Stimulated activated CD4-positive, alpha-beta T cell treated with anti-CD3 and anti-CD28 coated beads, Interleukin-15, amount 100 ng/mL, for 48 hours (primary cell): ENCODE results near the gene TRNAU1AP.
A peak's percentile ranks its signal among the peaks of the same experiment; 100 is the strongest.
"Not testable (repeated sequence)": the region's sequence is repeated elsewhere in the genome, so short reads cannot be mapped to it uniquely, and the experiment has no call there.

Experiments used
- DNase-seq, 2 donors: peaks; one replicate each; pipeline ENCODE4 v3.0.0-alpha.2; 2020; ENCODE audit warnings: low read depth in 2 of 2

Gene TRNAU1AP

DNA sequence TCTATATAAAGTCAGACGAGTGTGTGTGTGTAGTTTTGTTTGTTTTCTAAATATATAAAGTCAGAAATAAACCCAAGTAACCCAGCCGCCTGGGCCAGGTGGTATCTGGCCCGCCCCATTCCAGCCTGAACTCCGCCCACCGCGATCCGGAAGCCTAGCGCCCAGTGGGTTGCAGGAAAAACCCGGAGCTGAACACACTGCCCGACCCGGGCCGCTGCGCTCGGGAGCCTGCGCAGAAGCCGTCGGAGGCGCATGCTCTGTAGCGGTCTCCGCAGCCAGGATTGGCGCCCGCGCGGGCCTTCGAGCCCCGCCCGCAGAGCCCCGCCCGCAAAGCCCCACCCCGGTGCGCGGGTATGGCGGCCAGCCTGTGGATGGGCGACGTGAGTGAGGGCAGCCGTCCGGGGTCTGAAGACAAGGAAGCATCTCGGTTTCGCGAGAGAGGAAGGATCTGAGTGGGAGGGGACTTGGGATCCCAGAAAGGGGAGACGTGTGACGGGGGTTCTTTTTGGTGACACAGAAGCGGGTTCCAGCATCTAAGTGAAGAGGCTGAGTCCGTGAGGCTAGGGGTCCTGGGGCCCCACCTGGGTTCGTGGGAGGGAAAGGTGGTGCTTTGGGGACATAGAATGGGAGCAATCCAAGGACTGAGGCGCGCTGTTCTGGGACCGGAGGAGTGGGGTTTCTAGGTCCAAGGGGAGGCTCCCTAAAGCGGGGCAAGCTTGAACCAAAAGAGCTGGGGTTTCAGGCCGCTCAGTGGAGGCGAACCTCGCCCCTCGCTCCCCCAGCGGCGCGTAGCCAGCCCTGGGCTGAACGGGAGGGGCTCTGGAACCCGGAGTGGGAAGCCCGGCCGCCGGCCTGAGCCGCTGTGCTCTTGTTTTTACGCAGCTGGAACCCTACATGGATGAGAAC lies at the start of gene TRNAU1AP:
TRNAU1AP (plus strand) TSS at position 328 of the 906 bp plus-strand sequence; CDS start at position 354, 26 bp downstream.
- DNase-seq: peak; percentile 96 to 97

DNA sequence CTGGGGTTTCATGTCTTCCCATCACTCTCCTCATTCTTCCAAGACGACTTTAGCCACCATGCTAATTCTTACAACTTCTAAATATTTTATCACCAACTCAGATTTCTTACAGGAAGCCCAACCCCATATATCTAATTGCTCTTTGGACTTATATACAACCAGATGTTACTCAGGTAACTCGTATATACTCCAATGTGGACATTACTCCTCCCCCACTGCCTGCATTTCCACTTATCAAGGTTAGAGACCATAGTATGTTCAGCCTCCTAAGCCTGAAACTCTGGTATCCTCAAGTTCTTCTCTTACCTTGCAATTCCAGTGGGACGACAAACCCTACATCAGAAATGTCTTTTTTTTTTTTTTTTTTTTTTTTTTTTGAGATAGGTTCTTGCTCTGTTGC lies 49.8 kb upstream of the TRNAU1AP start:
- no peak for DNase-seq

DNA sequence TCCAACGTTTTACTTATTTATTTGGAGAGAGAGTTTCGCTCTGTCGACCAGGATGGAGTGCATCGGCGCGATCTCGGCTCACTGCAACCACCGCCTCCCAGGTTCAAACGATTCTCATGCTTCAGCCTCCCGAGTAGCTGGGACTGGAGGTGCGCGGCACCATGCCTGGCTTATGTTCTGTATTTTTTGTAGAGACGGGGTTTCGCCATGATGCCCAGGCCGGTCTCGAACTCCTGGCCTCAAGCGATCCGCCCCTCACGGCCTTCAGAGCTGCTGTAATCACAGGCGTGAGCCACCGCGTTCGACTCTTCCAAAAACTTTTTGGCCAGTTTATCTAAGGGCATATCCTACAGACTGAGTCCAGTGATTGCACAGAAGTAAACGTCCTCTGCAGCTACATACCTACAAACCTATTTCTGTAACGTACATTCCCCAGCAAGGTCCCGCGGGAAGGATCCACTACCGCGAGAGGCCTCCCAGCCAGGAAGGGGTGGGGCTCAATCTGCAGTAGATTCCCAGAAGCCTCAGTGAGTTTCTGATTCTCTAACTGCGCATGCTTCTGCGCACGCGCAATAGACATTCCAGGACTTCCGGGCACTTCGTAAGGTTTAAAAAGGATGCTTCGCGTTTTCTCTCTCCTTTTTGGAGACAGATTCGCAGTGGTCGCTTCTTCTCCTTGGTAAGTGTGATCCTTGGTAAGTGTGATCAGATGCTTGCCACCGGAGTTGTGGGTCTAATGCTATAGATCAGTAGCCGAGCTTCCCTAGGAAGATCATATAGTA lies 47.3 kb upstream of the TRNAU1AP start, which contains the start of gene RCC1:
RCC1 (plus strand) TSS at position 638 of the 782 bp plus-strand sequence. CDS start 23,824 bp downstream, outside the sequence.
- peak; percentile 90 to 94 for DNase-seq

GRCh38 chr1:28506907-28507246 lies 46.0 kb upstream of the TRNAU1AP start:
- DNase-seq: no peak

DNA sequence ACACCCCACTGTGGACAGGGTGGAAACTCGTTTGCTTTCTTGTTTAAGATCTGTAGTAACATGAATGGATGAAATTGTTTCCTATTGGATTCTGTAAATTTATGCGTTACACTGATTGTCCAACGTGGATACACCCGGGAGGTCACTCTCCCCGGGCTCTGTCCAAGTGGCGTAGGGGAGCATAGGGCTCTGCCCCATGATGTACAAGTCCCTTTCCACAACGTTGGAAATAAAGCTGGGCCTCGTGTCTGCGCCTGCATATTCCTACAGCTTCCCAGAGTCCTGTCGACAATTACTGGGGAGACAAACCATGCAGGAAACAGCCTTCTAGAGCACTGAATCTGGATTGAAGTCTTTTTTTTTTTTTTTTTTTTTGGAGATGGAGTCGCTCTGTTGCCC lies 45.6 kb upstream of the TRNAU1AP start:
- DNase-seq: no peak

DNA sequence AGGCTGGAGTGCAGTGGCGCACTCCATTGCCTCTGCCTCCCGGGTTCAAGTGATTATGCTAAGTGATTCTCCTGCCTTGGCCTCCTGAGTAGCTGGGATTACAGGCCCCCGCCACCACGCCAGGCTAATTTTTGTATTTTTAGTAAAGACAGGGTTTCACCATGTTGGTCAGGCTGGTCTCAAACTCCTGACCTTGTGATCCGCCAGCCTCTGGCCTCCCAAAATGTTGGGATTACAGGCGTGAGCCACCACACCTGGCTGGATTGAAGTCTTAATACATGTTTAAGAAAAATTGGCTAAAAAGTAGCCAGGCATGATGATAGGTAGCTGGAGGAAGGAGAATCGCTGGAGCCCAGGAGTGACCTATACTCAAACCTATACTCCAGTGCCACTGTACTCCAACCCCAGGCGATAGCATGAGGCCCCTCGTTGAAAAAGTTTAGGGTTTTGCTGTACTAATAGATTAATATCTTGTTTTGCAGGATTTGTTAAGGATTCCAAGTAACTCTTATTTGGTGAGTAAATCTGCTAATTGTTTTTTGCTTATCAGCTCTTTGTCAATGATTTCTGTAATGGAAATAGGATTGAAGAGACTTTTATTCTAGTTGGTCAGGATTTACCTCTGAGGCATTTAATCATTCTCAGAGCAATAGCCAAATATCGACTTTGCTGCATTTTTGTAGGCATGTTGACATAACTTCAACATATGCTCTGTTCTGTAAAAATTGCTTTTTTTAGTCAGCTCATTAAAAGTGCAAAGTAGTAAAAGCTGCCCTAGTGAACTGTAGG lies 45.0 kb upstream of the TRNAU1AP start:
- no peak for DNase-seq

DNA sequence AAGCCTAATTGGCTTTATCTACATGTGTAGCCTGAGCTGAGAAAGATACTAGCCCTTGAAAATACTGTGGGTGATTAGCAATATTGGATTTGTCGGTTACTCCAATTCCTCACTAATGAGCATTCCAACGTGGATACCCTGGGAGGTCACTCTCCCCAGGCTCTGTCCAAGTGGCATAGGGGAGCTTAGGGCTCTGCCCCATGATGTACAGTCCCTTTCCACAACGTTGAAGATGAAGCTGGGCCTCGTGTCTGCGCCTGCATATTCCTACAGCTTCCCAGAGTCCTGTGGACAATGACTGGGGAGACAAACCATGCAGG lies 44.5 kb upstream of the TRNAU1AP start:
- no peak for DNase-seq

DNA sequence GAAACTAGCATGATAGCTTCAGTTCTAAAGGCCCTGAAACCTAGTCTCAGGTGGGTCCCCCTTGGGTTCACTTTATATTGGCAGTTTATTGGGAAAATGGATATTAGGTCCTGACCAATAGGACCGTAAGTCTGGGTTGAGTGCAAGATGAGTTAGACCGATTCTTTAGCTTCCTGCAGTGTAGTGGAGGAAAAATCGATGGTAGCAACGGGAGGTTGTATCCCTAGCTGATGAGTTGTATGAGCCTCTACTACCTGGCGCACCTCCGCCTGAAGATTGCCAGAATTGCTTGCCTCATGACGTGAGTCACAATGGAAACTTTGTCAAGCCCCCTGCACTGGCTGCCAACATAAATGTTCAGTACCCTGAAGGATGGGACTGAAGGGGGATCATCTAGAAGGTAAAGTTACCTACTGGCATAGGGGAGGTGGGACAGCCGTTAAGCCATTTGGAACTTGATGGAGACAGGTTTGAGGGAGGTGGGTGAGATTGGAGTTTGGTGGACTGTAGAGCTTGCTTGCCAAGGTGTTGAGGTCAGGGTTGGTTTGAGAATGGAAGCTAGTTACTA lies 43.1 kb upstream of the TRNAU1AP start:
- DNase-seq: no peak

- no peak for DNase-seq
These were observed 42.5 kb upstream of the TRNAU1AP start for GRCh38 chr1:28510273-28510969.

- DNase-seq: no peak
These were observed 41.9 kb upstream of the TRNAU1AP start for GRCh38 chr1:28510970-28511440.

GRCh38 chr1:28512058-28512611 lies 40.8 kb upstream of the TRNAU1AP start:
- DNase-seq: no peak

GRCh38 chr1:28514445-28514933 lies 38.4 kb upstream of the TRNAU1AP start:
- not testable (repeated sequence) for DNase-seq

- no peak for DNase-seq
These were observed 36.3 kb upstream of the TRNAU1AP start for GRCh38 chr1:28516518-28516956.

GRCh38 chr1:28517649-28517999 lies 35.3 kb upstream of the TRNAU1AP start:
- DNase-seq: no peak

- peak; percentile 86 for DNase-seq
These were observed 34.7 kb upstream of the TRNAU1AP start for GRCh38 chr1:28518000-28518744.

DNA sequence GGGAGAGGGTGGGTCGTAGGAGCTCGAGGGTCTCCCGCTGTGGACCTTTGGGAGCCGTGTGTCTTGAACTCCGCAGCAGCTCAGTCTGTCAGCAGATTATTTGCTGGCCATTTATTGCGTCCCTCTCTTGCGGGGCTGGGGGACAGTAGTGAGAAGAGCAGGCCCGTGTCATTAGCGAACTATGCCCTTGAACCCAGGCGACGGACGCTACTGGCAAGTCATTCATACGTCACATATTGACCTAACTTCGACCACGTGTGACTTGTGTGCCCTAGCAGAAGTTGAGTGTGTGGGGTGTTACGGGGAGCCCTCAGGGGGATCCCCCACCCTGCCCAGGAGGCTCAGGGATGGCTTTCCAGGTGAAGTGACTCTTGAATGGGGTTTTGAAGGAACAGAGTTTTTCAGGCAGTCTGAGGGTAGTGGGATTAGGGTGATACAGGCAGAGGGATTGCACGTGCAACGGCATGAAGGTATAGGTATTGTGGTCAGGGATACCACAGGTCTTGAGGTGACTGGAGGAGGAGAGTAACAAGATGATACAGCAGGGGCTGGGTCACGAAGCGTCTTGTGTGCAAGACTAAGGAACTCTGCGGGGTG lies 34.0 kb upstream of the TRNAU1AP start:
- DNase-seq: peak in 1 of 2 donors; percentile 58

DNA sequence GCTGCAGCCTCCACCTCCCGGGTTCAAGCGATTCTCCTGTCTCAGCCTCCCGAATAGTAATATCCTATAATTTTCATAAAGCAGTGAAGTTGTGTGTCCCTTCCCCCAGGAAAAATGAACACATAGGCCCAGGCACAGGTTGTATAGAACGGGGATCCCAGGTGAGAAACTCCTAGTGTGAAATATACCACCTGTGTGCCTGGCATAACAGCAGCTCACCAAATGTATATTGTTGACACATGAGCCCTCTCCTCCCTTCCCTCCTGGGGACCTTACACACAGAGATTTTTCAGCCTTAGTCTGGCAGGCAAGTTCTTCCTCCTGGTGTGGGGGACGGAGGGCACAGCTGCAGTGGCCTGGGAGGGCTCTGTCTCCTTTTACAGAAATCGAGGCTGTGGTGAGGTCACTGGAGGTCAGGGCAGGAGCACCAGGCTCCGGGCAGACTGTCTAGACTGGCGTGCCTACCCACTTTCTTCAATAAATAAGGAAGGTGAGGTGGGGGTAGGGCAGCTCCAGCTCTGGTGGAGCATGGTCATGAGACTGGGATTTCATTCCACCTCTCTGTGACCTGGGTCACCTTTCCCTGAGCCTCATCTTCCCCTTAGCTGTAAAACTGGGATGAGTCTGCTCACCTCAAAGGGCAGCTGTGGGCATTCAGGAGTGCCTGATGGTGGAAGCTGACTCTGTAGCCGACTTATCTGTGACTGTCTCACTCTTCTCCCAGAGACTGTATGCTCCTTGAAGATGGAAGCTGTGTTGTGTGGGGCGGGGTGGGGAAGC lies 32.7 kb upstream of the TRNAU1AP start:
- DNase-seq: no peak

DNA sequence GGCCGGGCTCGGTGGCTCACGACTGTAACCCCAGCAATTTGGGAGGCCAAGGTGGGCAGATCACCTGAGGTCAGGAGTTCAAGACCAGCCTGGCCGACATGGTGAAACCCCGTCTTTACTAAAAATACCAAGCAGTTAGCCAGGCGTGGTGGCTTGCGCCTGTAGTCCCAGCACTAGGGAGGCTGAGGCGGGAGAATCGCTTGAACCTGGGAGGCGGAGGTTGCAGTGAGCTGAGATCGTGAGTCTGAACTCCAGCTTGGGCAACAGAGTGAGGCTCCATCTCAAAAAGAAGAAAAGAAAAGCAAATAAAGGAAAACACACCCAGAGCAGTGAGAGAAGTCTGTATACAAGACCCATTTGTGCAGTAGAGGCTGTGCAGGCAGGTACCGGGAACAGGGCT lies 32.1 kb upstream of the TRNAU1AP start:
- DNase-seq: not testable (repeated sequence)
